HCT116 (cell line): ENCODE data around the gene PDXK. TPM values are rescaled to one million over a fixed set of nuclear protein-coding genes. Genes with fewer than 3 reads are reported as not detected.

Source experiments
- ATAC-seq: fragments of 200-7000 bp; cut with Tn5 transposase; 2 replicates; pipeline ENCODE4 v1.9.1; 2020; ENCODE audit warnings: mild to moderate bottlenecking, moderate library complexity
- BruUV-seq: library from RNA; stranded (reverse); fragments of 400-500 nt; replicated peaks from 2 replicates; lab custom pipeline; 2021; lab: Mats Ljungman, UMichigan
- CTCF ChIA-PET: fragments of 300-600 bp; sonication (Branson Sonifier 250); formaldehyde crosslinking; loops from one replicate; lab custom pipeline; 2021; ENCODE audit warnings: antibody characterized with exemption; lab: Charles Lee
- POLR2A ChIA-PET: fragments of 300-600, 350-600 bp; sonication (Branson Sonifier 250); formaldehyde crosslinking; loops from one replicate; lab custom pipeline; 2021; ENCODE audit warnings: antibody characterized with exemption; lab: Charles Lee
- RAD21 ChIA-PET, 2 experiments: fragments of 300-600 bp; sonication (Branson Sonifier 250); formaldehyde crosslinking; loops; one replicate each; lab custom pipeline; 2023; ENCODE audit warnings: low total read pairs in 2 of 2; ENCODE audit not compliant: uncharacterized antibody in 2 of 2, unreplicated experiment in 2 of 2, low non-redundant PET in 1 of 2; lab: Charles Lee
- DNase-seq: peaks from one replicate; pipeline ENCODE4 v3.0.0-alpha.2; 2010; ENCODE audit warnings: low read depth, low spot score
- H2AFZ ChIP-seq: fragments of 200-600 bp; shearing (Covaris generic), sonication (generic); 2 replicates; pipeline ENCODE4 v1.6.1; 2017; ENCODE audit warnings: low read depth, mixed run types, mixed read lengths, antibody characterized with exemption, low read length; ENCODE audit not compliant: poor library complexity, severe bottlenecking
- H3K27ac ChIP-seq: 2 replicates; pipeline ENCODE4 v1.5.1; 2012; ENCODE audit warnings: low read depth, low read length
- H3K27me3 ChIP-seq: fragments of 200-600 bp; sonication (generic); 2 replicates; pipeline ENCODE4 v1.6.1; 2016; ENCODE audit warnings: mixed run types, low read length, mixed read lengths; ENCODE audit not compliant: insufficient read depth
- H3K36me3 ChIP-seq, 2 experiments: fragments of 200-500 bp in 1 of 2; fragments of 200-600 bp in 1 of 2; sonication (Bioruptor generic) in 1 of 2; sonication (generic) in 1 of 2; 2 replicates each; pipeline versions ENCODE4 v1.5.1 to v1.6.1; 2014 to 2016; ENCODE audit warnings: low read length in 2 of 2, inconsistent platforms in 1 of 2, mixed read lengths in 1 of 2, mixed run types in 1 of 2; ENCODE audit not compliant: insufficient read depth in 2 of 2, control insufficient read depth in 1 of 2
- H3K4me1 ChIP-seq, 2 experiments: fragments of 200-600 bp in 1 of 2; sonication (generic) in 1 of 2; 2 replicates each; pipeline versions ENCODE4 v1.5.1 to v1.6.1; 2012 to 2017; ENCODE audit warnings: low read length in 2 of 2, inconsistent platforms in 1 of 2, mild to moderate bottlenecking in 1 of 2, mixed read lengths in 1 of 2, mixed run types in 1 of 2, moderate library complexity in 1 of 2; ENCODE audit not compliant: insufficient read depth in 2 of 2, control insufficient read depth in 1 of 2
- H3K4me2 ChIP-seq: fragments of 200-600 bp; sonication (generic); 2 replicates; pipeline ENCODE4 v1.6.1; 2017; ENCODE audit warnings: mixed run types, low read length, mixed read lengths
- H3K4me3 ChIP-seq, 2 experiments: fragments of 200-600 bp in 1 of 2; sonication (generic) in 1 of 2; replicated peaks in 1 of 2; 2 replicates each; pipeline ENCODE4 v1.5.1; 2011 to 2016; ENCODE audit warnings: low read length in 2 of 2, control low read depth in 1 of 2, low read depth in 1 of 2, mild to moderate bottlenecking in 1 of 2, mixed read lengths in 1 of 2, mixed run types in 1 of 2
- H3K79me2 ChIP-seq: fragments of 200-600 bp; sonication (generic); 2 replicates; pipeline ENCODE4 v1.6.1; 2017; ENCODE audit warnings: mild to moderate bottlenecking, mixed run types, low read length, moderate library complexity, mixed read lengths; ENCODE audit not compliant: insufficient read depth
- H3K9ac ChIP-seq: fragments of 200-600 bp; sonication (generic); 2 replicates; pipeline ENCODE4 v1.6.1; 2016; ENCODE audit warnings: low read length, mixed read lengths
- H3K9me2 ChIP-seq: fragments of 200-600 bp; sonication (generic), shearing (Covaris generic); 2 replicates; pipeline ENCODE4 v1.6.1; 2017; ENCODE audit warnings: mixed run types, mild to moderate bottlenecking, moderate library complexity; ENCODE audit not compliant: insufficient read depth
- H3K9me3 ChIP-seq, 2 experiments: fragments of 200-500 bp in 1 of 2; fragments of 200-600 bp in 1 of 2; sonication (Bioruptor generic) in 1 of 2; sonication (generic) in 1 of 2; 2 replicates each; pipeline ENCODE4 v1.6.1; 2014 to 2017; ENCODE audit warnings: low read length in 2 of 2, mixed read lengths in 2 of 2, inconsistent platforms in 1 of 2, low read depth in 1 of 2, mild to moderate bottlenecking in 1 of 2, mixed run types in 1 of 2, moderate library complexity in 1 of 2; ENCODE audit not compliant: control insufficient read depth in 1 of 2, insufficient read depth in 1 of 2
- H4K20me1 ChIP-seq: fragments of 200-600 bp; sonication (generic), shearing (Covaris generic); 2 replicates; pipeline ENCODE4 v1.6.1; 2017; ENCODE audit warnings: mixed run types, mild to moderate bottlenecking, moderate library complexity; ENCODE audit not compliant: insufficient read depth
- ATF3 ChIP-seq: IDR thresholded peaks from 2 replicates; pipeline ENCODE4 v1.6.1; 2012
- CBX3 ChIP-seq: IDR thresholded peaks from 2 replicates; pipeline ENCODE4 v1.6.1; 2012; ENCODE audit warnings: low read depth
- EGR1 ChIP-seq: IDR thresholded peaks from 2 replicates; pipeline ENCODE4 v1.6.1; 2012; ENCODE audit warnings: low read depth
- ELF1 ChIP-seq: IDR thresholded peaks from 2 replicates; pipeline ENCODE4 v1.6.1; 2012; ENCODE audit warnings: low read depth, borderline replicate concordance
- EZH2 ChIP-seq: fragments of 200-600 bp; sonication (generic); IDR thresholded peaks from 2 replicates; pipeline ENCODE4 v1.6.1; 2017; ENCODE audit warnings: antibody characterized with exemption, mixed run types
- EZH2phosphoT487 ChIP-seq: fragments of 200-600 bp; IDR thresholded peaks from 2 replicates; pipeline ENCODE4 v1.6.1; 2018; ENCODE audit warnings: antibody characterized with exemption, borderline replicate concordance
- JUND ChIP-seq: IDR thresholded peaks from 2 replicates; pipeline ENCODE4 v1.6.1; 2012
- POLR2A ChIP-seq: IDR thresholded peaks from 2 replicates; pipeline ENCODE4 v1.7.0; 2011; ENCODE audit warnings: borderline replicate concordance; ENCODE audit not compliant: insufficient read depth, insufficient read length; ENCODE audit errors: extremely low read depth
- POLR2AphosphoS5 ChIP-seq: IDR thresholded peaks from 2 replicates; pipeline ENCODE4 v1.6.1; 2011; ENCODE audit warnings: mild to moderate bottlenecking, low read depth, low read length, moderate library complexity
- REST ChIP-seq: IDR thresholded peaks from 2 replicates; pipeline ENCODE4 v1.6.1; 2012; ENCODE audit warnings: low read depth
- SIN3A ChIP-seq: IDR thresholded peaks from 2 replicates; pipeline ENCODE4 v1.6.1; 2012; ENCODE audit warnings: low read depth
- YY1 ChIP-seq: IDR thresholded peaks from 2 replicates; pipeline ENCODE4 v1.6.1; 2011; ENCODE audit warnings: low read length, low read depth, moderate library complexity, mild to moderate bottlenecking; ENCODE audit not compliant: insufficient replicate concordance; ENCODE audit errors: extremely low read depth
- ZBTB33 ChIP-seq: IDR thresholded peaks from 2 replicates; pipeline ENCODE4 v1.6.1; 2011; ENCODE audit warnings: mild to moderate bottlenecking, low read length, moderate library complexity; ENCODE audit not compliant: insufficient replicate concordance; ENCODE audit errors: extremely low read depth
- ZFX ChIP-seq: fragments of 450-650 bp; IDR thresholded peaks from 2 replicates; pipeline ENCODE4 v1.6.1; 2017
- ZNF274 ChIP-seq: fragments of 200-500 bp; sonication (Bioruptor generic); IDR thresholded peaks from 2 replicates; pipeline ENCODE4 v1.6.1; 2014; ENCODE audit warnings: mild to moderate bottlenecking, low read depth, low read length, inconsistent platforms
- intact Hi-C: fragments of 100-400 bp; cut with micrococcal nuclease; formaldehyde crosslinking; loops from 2 replicates; pipeline ENCODE4 v1.10.0; 2022
- total RNA-seq: library from RNA; stranded (reverse); gene quantifications from one replicate; pipeline ENCODE4 v1.2.1, GENCODE V29; 2021; ENCODE audit not compliant: unreplicated experiment

PDXK gene
- total RNA-seq, 1 experiment from 2014 or later, result 127 TPM

- POLR2A ChIA-PET, result no interaction called here
- Histone ChIP-seq H3K4me2 (no peak overlapping the region), H3K4me1 (no peaks in the 10 kb centered on the region), H3K36me3 (peaks cover 56 to 79% of the 10 kb centered on the region in 2 experiments; a peak in 3 of 4 replicates), H4K20me1 (no peaks in the 10 kb centered on the region), H2AFZ (no peak overlapping the region), H3K9me2 (no peaks in the 10 kb centered on the region), H3K9me3 (no peaks in the 10 kb centered on the region), H3K4me3 (no peak overlapping the region), H3K9ac (no peak overlapping the region), H3K27ac (no peak overlapping the region), H3K27me3 (no peaks in the 10 kb centered on the region), H3K79me2 (0 out of 2 replicates have a peak, but pooled peaks cover 4% of the 10 kb centered on the region)
- DNase-seq, result no peak
- CTCF ChIA-PET, result no interaction called here
- intact Hi-C loops, result no loop called here
- RAD21 ChIA-PET, result no interaction called here
- TF ChIP-seq EGR1 (no peak), YY1 (no peak), ZFX (no peak), REST (no peak), ZNF274 (no peak), SIN3A (no peak), EZH2phosphoT487 (no peak), POLR2A (no peak), EZH2 (no peak), ELF1 (no peak), POLR2AphosphoS5 (no peak), ZBTB33 (no peak), JUND (no peak), ATF3 (no peak), CBX3 (no peak)
- no peak for ATAC-seq
- BruUV-seq, result no TSS peak
Observed at GRCh38 chr21:43688906-43689305, 30.0 kb upstream of the PDXK start.
